DLD1 (cell line): ENCODE data around the gene IL2RG.

Source experiments
- in situ Hi-C: cut with HindIII; loops from 2 replicates; pipeline ENCODE4 v1.10.0; 2017; ENCODE audit warnings: low sequenced_read_pairs

IL2RG gene

DNA sequence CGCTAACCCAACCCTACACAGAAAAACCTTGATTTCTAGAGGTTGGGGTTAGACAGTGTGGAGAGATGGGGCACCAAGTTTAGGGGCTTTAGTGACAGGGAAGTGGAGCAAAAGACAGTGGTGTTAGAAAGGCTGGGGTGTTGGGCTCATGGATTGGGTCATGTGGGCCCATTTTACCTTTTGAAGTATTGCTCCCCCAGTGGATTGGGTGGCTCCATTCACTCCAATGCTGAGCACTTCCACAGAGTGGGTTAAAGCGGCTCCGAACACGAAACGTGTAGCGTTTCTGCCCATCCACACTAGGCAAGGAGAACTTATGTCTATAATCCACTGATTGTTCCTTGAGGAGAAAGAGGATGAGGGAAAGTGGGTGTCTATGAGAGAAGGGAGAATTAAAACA is 2.3 kb downstream of the IL2RG start:
- in situ Hi-C loops = no loop called here

- in situ Hi-C loops = no loop called here
These were observed 3.5 kb downstream of the IL2RG start for GRCh38 chrX:71107762-71108360.

DNA sequence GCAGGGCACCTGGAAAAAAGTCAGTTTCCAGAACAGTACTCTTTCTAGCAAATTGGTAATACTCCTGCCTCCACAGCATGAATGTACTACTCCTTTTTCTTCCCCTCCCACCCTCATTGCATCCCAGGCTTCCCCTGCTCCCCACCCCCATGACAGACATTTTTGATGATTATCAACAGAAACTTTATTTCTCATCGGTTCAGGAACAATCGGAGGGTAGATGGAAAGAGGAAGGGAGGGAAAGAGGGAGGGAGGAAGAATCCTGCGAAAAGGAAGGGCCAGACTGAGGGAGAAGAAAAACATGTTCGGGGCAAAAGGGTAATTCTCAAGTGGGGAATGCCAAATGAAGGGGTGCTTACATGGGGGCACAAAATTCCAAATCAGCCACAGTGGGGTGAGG is 4.1 kb downstream of the IL2RG start:
- in situ Hi-C loops = no loop called here

- in situ Hi-C loops = no loop called here
These were observed 5.0 kb downstream of the IL2RG start, which contains the start of gene CXorf65 for GRCh38 chrX:71106427-71106826. Gene CXorf65, minus strand, starts transcription at chrX:71106740. Its CDS starts 184 bp downstream, at chrX:71106556.

- in situ Hi-C loops = no loop called here
These were observed 5.7 kb downstream of the IL2RG start for GRCh38 chrX:71105628-71106027.

- in situ Hi-C loops = no loop called here
These were observed 8.0 kb downstream of the IL2RG start for GRCh38 chrX:71103110-71103983.

GRCh38 chrX:71102292-71102691 is 9.1 kb downstream of the IL2RG start:
- in situ Hi-C loops = no loop called here

GRCh38 chrX:71100581-71101505 is 10.5 kb downstream of the IL2RG start:
- in situ Hi-C loops = no loop called here

GRCh38 chrX:71099736-71100135 is 11.6 kb downstream of the IL2RG start:
- in situ Hi-C loops = no loop called here

DNA sequence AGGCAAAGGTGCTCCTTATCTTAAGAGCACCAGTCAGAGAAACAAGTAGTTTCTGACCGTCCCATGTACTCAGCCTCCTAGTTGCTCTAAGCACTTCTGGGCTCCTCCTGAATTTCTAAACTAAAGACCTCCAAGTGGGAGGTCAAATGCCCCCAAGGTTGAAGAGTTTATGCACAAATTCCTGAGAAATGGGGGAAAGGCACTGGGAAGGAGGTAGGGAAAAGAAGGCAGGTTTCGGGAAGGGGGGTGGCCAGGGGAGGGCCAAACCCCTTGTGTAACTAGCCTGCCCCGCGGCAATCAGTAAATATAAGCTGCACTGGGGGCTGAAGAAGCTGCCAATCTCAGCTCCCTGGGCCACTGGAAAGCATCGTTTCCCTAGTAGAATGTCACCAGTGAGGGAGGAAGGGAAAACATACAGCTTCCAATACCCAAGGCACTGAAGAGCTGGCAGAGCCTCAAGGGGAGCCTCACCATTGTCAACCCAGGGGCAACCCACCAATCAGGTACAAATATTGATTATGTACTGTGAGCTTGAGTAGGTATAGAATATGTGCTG is 12.3 kb downstream of the IL2RG start:
- in situ Hi-C loops = no loop called here

GRCh38 chrX:71098302-71098701 is 13.1 kb downstream of the IL2RG start:
- in situ Hi-C loops = no loop called here

DNA sequence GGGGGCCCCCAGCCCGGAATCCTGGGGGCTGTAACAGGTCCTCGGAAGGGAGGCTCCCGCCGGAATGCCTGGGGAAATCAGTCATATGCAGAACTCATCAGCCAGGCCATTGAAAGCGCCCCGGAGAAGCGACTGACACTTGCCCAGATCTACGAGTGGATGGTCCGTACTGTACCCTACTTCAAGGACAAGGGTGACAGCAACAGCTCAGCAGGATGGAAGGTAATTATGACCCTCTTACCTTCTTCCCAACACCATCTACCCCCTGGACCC is 14.7 kb downstream of the IL2RG start:
- in situ Hi-C loops = no loop called here

- in situ Hi-C loops = no loop called here
These were observed 15.2 kb downstream of the IL2RG start for GRCh38 chrX:71095981-71096759.

- in situ Hi-C loops = no loop called here
These were observed 15.8 kb downstream of the IL2RG start, which contains the start of gene FOXO4 for GRCh38 chrX:71095555-71095980. Gene FOXO4, plus strand, starts transcription at chrX:71095851. Its CDS starts 678 bp downstream, at chrX:71096529.

DNA sequence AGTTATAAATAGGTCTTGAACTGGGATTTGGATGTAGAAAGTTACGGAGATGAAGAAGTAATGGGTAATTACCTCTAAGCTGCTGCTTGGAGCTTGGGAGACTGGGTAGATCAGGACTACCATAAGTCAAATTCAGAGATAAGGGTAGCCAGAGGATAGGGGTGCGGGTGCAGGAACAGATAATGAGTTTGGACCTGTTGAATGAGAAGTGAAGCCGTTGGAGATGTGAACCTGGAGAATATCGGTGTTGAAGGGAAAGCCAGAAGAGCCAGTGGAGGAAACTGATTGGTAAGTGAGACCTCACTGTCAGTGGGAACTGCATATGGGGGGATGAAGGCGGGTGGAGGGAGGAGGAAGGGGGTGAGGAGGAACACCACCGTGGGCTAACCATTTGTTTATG is 16.3 kb downstream of the IL2RG start:
- in situ Hi-C loops = no loop called here

GRCh38 chrX:71091263-71091662 is 20.1 kb downstream of the IL2RG start:
- in situ Hi-C loops = no loop called here

DNA sequence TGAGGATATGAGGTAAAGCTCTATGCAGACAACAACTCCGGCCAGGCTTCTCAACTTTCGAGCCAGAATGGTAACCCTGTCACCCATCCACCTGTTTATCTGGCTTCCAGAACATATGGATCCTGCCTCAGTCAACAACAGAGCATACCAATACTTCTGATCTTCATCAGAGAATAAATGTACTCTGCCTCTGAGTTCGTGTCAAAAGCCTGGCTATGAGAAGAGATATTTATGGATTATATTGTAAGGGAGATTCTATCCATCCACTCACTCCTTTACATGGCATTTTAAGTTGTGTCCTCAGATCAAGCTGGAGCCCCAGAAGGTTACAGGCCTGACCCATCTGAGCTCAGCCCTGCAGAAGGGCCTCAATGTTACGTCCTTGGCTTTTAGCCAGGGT is 25.5 kb downstream of the IL2RG start:
- in situ Hi-C loops = no loop called here

DNA sequence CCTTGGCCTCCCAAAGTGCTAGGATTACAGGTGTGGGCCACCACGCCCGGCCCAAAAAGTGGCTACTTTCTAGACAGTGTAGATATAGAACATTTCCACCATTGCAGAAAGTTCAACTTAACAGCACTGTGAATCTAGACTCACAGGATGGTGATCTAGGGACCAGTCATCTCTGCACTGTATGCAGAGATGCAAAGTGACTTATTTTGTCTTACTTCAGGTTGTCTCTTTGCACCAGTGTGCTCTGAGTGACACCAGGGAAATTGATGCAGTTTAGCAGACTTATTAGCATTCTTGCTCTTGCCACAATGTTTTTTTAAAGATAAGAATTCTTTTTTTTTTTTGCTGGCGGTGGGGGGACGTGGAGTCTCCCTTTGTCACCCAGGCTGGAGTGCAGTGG is 28.6 kb downstream of the IL2RG start:
- in situ Hi-C loops = no loop called here

- in situ Hi-C loops = no loop called here
These were observed 29.2 kb downstream of the IL2RG start for GRCh38 chrX:71082124-71082647.
